Activated T-helper 1 cell treated with anti-CD3 and anti-CD28 coated beads, Interleukin-2, amount 50 U/mL, for 16 hours (primary cell): ENCODE results near the gene CAVIN4.

ENCODE experiments used
- DNase-seq, 2 donors: peaks; one replicate each; pipeline ENCODE4 v3.0.0-alpha.2; 2020; ENCODE audit warnings: low read depth in 1 of 2, low spot score in 1 of 2

Gene CAVIN4

GRCh38 chr9:100577776-100578448, at the start of gene CAVIN4:
Gene CAVIN4 (plus strand): TSS chr9:100578079. CDS start chr9:100578144, 65 bp downstream.
- DNase-seq: no peak

GRCh38 chr9:100534401-100534800, 43.5 kb upstream of the CAVIN4 start:
- DNase-seq: no peak

- no peak for DNase-seq
Measured at GRCh38 chr9:100540327-100540726, 37.6 kb upstream of the CAVIN4 start.

GRCh38 chr9:100549048-100549447, 28.8 kb upstream of the CAVIN4 start:
- no peak for DNase-seq

- DNase-seq: no peak
Measured at GRCh38 chr9:100554935-100555401, 22.9 kb upstream of the CAVIN4 start.

GRCh38 chr9:100555471-100555870, 22.4 kb upstream of the CAVIN4 start:
- no peak for DNase-seq

GRCh38 chr9:100557053-100557452, 20.8 kb upstream of the CAVIN4 start:
- no peak for DNase-seq

- no peak for DNase-seq
Measured at GRCh38 chr9:100561256-100561655, 16.6 kb upstream of the CAVIN4 start.

GRCh38 chr9:100567856-100568255, 10.0 kb upstream of the CAVIN4 start:
- no peak for DNase-seq

GRCh38 chr9:100573655-100574260, 4.1 kb upstream of the CAVIN4 start:
- DNase-seq: no peak

GRCh38 chr9:100575006-100575405, 2.9 kb upstream of the CAVIN4 start:
- no peak for DNase-seq

GRCh38 chr9:100575765-100576386, 2.0 kb upstream of the CAVIN4 start:
- DNase-seq: no peak

- DNase-seq: no peak
Measured at GRCh38 chr9:100578610-100579009, 731 bp downstream of the CAVIN4 start.

GRCh38 chr9:100579665-100580064, 1.8 kb downstream of the CAVIN4 start:
- no peak for DNase-seq

GRCh38 chr9:100580257-100580656, 2.4 kb downstream of the CAVIN4 start:
- DNase-seq: no peak

- DNase-seq: no peak
Measured at GRCh38 chr9:100581081-100581480, 3.2 kb downstream of the CAVIN4 start.

- no peak for DNase-seq
Measured at GRCh38 chr9:100581661-100582060, 3.8 kb downstream of the CAVIN4 start.

GRCh38 chr9:100583014-100583802, 5.3 kb downstream of the CAVIN4 start:
- DNase-seq: no peak

- DNase-seq: no peak
Measured at GRCh38 chr9:100584951-100585350, 7.1 kb downstream of the CAVIN4 start.

- DNase-seq: no peak
Measured at GRCh38 chr9:100586093-100586492, 8.2 kb downstream of the CAVIN4 start.

GRCh38 chr9:100587375-100587774, 9.5 kb downstream of the CAVIN4 start:
- no peak for DNase-seq

- no peak for DNase-seq
Measured at GRCh38 chr9:100589582-100589981, 11.7 kb downstream of the CAVIN4 start.
